Measurements from ENCODE around the gene MYEOV.

Gene MYEOV

DNA sequence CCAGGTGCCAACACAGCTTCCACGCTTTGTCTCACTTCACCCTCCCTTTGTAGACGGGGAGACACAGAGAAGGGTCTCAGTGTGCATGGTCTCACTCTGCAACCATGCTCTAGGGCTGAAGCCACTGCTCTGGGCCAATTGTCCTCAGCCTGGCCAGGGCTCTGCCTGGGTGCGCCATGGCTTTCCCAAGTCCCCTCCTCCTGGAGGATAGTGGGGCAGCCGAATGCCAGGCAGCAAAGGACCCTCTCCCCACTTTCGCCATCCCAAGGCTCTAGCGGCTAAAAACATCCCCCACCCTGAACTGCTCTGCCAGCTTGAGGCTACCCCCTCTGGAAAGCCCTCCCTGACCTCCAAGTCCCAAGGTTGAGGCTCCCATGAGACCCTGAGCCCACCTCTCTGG, 20.4 kb upstream of the MYEOV start:
- no peak for TF ChIP-seq CTCF (IDR thresholded peaks at IDR 0.05; ENCODE audit: borderline replicate concordance, insufficient read depth, low read depth, low read length)
- H3K4me3 ChIP-seq (ENCODE audit: low read depth, low read length), result no peak overlapping the region

GRCh38 chr11:69274531-69275016, 19.4 kb upstream of the MYEOV start:
- no peak overlapping the region for H3K4me3 ChIP-seq (ENCODE audit: low read depth, low read length)
- no peak for TF ChIP-seq CTCF (IDR thresholded peaks at IDR 0.05; ENCODE audit: borderline replicate concordance, insufficient read depth, low read depth, low read length)

- no peak overlapping the region for H3K4me3 ChIP-seq (ENCODE audit: low read depth, low read length)
- no peak for TF ChIP-seq CTCF (IDR thresholded peaks at IDR 0.05; ENCODE audit: borderline replicate concordance, insufficient read depth, low read depth, low read length)
Observed at GRCh38 chr11:69275178-69275577, 18.8 kb upstream of the MYEOV start.

- no peak overlapping the region for H3K4me3 ChIP-seq (ENCODE audit: low read depth, low read length)
- TF ChIP-seq CTCF (IDR thresholded peaks at IDR 0.05; ENCODE audit: borderline replicate concordance, insufficient read depth, low read depth, low read length), result no peak
Observed at GRCh38 chr11:69276165-69276564, 17.8 kb upstream of the MYEOV start.

DNA sequence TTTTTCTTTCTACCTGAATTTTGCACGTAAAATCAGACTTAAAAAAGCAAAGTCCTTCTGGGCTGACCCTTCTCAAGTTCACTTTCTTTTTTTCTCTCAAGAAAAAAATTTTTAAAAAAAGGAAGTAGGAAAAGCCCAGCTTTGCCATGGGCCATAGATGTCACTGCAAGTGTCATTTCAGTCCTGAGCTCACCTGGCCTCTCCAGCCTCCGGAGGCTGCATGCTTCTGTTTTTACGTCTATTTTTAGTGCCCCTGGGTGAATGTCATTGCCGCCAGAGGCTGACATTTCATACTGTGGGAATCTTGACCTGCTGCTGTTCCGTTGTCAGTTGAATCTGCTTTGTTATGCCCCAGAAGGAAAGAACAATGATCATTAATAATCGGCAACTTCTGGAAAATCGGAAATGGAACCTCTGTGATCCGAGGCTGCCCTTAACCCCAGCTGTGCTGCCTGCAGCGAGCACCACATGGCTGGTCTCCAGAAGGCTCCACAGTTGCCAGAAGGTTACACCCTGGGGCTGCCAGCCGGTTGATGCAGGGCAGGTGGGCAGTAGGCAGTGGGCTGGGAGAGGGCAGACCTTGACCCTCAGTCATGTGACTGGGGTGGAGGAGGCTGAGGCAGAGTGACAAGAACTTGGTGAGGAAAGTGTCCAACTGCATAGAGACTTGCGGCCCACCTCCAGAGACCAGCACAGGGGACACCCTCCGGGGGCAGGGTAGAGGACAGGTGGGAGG, 16.7 kb upstream of the MYEOV start:
- no peak overlapping the region for H3K4me3 ChIP-seq (ENCODE audit: low read depth, low read length)
- no peak for TF ChIP-seq CTCF (IDR thresholded peaks at IDR 0.05; ENCODE audit: borderline replicate concordance, insufficient read depth, low read depth, low read length)

- H3K4me3 ChIP-seq (ENCODE audit: low read depth, low read length), result no peak overlapping the region
- TF ChIP-seq CTCF (IDR thresholded peaks at IDR 0.05; ENCODE audit: borderline replicate concordance, insufficient read depth, low read depth, low read length), result no peak
Observed at GRCh38 chr11:69278091-69278867, 15.7 kb upstream of the MYEOV start.

Data from GM12875 (cell line).